Sigmoid colon (tissue), 4 donors: ENCODE measurements around the gene HIRA.

Experiments
- EP300 ChIP-seq, 4 donors: sonication (generic); formaldehyde crosslinking; IDR thresholded peaks; one replicate each; pipeline ENCODE4 v1.6.1; 2017; ENCODE audit warnings: antibody characterized with exemption in 4 of 4
- POLR2A ChIP-seq, 2 donors: fragments of 450-650 bp; IDR thresholded peaks; one replicate each; pipeline ENCODE4 v1.6.1; 2016; ENCODE audit warnings: antibody characterized with exemption in 2 of 2, mild to moderate bottlenecking in 2 of 2, moderate library complexity in 2 of 2
- POLR2AphosphoS5 ChIP-seq, 4 donors: sonication (generic); formaldehyde crosslinking; IDR thresholded peaks; one replicate each; pipeline ENCODE4 v1.6.1; 2017; ENCODE audit warnings: antibody characterized with exemption in 4 of 4
- TF ChIP-seq, protein P1 (sequence below), 4 experiments: fragments of 450-650 bp in 3 of 4; fragments of 200-600 bp in 1 of 4; IDR thresholded peaks; one replicate each; pipeline ENCODE4 v1.5.1; 2016 to 2019; ENCODE audit warnings: antibody characterized with exemption in 4 of 4, mild to moderate bottlenecking in 3 of 4, moderate library complexity in 2 of 4

DNA sequence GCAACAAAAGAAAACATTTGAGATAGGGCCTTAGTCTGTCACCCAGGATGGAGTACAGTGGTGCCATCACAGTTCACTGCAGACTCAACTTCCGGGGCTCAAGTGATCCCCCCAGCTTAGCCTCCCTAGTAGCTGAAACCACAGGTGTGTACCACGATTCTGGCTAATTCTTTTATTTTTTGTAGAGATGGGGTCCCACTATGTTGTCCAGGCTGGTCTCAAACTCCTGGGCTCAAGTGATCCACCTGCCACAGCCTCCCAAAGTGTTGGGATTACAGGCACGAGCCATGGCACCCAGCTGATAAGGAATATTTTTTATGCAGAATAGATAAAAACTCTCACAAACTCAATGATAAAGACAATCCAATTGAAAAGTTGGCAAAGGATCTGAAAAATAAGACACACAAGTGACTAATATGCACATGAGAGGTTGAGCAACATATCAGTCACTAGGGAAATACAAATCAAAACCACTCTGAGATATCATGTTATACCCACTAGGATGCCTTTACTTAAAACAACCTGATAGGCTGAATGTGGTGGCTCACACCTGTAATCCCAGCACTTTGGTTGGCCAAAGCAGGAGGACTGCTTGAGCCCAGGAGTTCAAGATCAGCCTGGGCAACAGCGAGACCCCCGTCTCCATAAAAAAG, 106.1 kb downstream of the HIRA start:
- TF ChIP-seq POLR2AphosphoS5 (IDR thresholded peaks at IDR 0.05): no peak
- TF ChIP-seq, protein P1, sequence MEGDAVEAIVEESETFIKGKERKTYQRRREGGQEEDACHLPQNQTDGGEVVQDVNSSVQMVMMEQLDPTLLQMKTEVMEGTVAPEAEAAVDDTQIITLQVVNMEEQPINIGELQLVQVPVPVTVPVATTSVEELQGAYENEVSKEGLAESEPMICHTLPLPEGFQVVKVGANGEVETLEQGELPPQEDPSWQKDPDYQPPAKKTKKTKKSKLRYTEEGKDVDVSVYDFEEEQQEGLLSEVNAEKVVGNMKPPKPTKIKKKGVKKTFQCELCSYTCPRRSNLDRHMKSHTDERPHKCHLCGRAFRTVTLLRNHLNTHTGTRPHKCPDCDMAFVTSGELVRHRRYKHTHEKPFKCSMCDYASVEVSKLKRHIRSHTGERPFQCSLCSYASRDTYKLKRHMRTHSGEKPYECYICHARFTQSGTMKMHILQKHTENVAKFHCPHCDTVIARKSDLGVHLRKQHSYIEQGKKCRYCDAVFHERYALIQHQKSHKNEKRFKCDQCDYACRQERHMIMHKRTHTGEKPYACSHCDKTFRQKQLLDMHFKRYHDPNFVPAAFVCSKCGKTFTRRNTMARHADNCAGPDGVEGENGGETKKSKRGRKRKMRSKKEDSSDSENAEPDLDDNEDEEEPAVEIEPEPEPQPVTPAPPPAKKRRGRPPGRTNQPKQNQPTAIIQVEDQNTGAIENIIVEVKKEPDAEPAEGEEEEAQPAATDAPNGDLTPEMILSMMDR (IDR thresholded peaks at IDR 0.05): no peak
- TF ChIP-seq POLR2A (IDR thresholded peaks at IDR 0.05): no peak
- TF ChIP-seq EP300 (IDR thresholded peaks at IDR 0.05): no peak
